ENCODE measurements around the gene SRPX.

- no peak for TF ChIP-seq CTCF (IDR thresholded peaks at IDR 0.05; ENCODE audit: insufficient read depth, low read depth, low read length)
- TF ChIP-seq EZH2 (IDR thresholded peaks at IDR 0.05; ENCODE audit: insufficient read depth, low read length): no peak
These were observed 8.6 kb downstream of the SRPX start for GRCh38 chrX:38211891-38212635.

Measured in astrocyte (in vitro differentiated cells and primary cell).